GM13977 (cell line): ENCODE data around the gene RAB11FIP3.

Experiments
- DNase-seq: peaks from one replicate; pipeline ENCODE4 v3.0.0; 2012; ENCODE audit warnings: low spot score
- in situ Hi-C: fragments of 300-500 bp; cut with MboI; formaldehyde crosslinking; loops from one replicate; pipeline ENCODE4 v1.12.0; 2022; ENCODE audit warnings: low sequenced_read_pairs, low pct_unique_long_range_greater_than_20kb, mixed read lengths, inconsistent platforms; ENCODE audit not compliant: unreplicated experiment
- TF ChIP-seq, protein P1 (sequence below): IDR thresholded peaks from 2 replicates; pipeline ENCODE4 v1.5.1; 2012; ENCODE audit warnings: mild to moderate bottlenecking, control low read depth; ENCODE audit not compliant: insufficient read depth; ENCODE audit errors: extremely low read depth, missing control alignments

The RAB11FIP3 gene

DNA sequence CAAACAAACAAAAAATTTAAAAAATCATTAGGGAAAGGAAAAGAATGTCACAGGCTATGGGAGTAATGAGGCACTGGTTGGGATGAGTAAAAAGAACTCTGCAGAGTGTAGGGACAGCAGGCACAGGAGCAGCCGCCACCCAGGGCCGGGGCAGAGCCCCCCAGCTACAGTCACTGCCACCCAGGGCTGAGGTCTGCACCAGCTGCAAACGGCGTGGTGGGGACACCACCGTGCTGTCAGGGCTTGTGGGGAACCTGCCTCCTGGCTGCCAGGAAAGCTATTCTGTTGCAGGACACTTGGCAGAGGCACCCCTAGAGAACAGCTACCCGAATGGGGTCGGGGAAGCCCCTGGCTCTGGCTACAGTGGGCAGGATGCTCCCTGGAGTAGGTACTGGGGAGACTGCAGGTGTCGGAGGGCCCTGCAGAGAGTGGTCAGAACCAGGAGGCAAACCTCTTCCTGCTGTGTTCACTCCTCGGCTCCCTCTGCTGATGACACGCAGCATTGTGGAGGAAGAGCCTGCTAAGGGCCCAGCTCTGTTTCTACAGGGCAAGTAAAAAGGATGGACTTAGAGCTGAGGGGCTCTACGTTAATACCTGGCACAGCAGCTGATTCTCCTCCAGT, 69.8 kb downstream of the RAB11FIP3 start:
- TF ChIP-seq, protein P1, sequence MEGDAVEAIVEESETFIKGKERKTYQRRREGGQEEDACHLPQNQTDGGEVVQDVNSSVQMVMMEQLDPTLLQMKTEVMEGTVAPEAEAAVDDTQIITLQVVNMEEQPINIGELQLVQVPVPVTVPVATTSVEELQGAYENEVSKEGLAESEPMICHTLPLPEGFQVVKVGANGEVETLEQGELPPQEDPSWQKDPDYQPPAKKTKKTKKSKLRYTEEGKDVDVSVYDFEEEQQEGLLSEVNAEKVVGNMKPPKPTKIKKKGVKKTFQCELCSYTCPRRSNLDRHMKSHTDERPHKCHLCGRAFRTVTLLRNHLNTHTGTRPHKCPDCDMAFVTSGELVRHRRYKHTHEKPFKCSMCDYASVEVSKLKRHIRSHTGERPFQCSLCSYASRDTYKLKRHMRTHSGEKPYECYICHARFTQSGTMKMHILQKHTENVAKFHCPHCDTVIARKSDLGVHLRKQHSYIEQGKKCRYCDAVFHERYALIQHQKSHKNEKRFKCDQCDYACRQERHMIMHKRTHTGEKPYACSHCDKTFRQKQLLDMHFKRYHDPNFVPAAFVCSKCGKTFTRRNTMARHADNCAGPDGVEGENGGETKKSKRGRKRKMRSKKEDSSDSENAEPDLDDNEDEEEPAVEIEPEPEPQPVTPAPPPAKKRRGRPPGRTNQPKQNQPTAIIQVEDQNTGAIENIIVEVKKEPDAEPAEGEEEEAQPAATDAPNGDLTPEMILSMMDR, result peak; percentile 43
- in situ Hi-C loops, result no loop called here
- DNase-seq, result peak; percentile 65

DNA sequence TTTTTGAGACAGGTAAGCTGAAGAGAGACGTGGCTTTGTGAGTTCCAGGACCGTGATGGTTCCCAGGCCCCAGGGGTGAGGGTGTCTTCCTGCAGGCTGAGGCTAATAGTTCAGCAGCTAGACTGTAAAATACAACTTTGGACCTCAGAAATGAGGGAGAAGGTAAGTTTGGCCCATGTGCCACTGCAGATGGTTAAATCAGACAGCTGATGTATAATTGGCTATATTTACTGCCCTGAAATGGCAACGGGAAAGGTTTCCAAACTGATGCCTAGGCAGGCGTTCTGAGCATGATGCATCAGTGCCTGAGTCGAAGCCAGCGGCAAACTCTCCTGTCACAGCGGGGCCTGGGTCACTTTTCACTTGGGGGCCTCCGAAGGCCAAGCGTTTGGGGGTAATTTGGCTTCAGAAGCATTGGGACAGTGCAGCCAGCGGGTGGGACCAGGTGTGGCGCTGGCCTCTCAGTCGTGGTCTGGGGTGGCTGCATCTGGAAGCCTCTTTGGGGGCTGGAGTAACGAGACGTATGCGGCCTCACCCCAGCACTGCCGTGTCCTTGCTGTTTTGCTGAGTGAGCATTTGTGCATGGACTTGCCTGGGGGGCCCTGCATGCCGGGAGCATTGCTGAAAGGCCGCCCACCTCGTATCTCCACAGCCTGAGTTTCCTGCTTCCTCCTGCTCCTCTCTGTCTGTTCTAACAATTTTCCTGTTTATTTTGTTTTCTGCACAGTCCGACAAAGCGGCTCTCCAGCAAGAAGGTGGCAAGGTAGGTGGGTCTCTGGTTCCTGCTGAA, 70.8 kb downstream of the RAB11FIP3 start:
- TF ChIP-seq, protein P1, result no peak
- in situ Hi-C loops, result no loop called here
- no peak for DNase-seq

DNA sequence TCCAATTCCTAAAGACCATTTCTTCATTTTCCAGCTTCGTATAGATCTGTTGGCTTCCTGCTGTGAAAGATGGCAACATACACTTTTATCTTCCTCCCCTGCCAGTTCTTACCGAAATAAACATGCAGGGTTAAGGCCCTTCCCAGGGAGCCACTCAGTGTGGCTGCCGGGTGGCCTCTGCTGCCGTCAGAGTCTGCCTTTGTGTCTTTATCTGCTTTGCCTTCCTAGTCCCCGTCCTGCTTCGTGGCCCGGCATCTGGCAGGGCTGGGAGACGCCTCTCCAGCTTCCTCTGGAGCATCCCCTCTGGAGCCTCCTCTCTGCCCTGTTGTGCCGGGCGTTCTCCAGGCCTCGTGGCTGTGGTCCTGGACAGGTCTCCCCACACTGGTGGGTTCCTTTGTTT, 71.8 kb downstream of the RAB11FIP3 start:
- TF ChIP-seq, protein P1, result no peak
- in situ Hi-C loops, result no loop called here
- DNase-seq, result no peak

DNA sequence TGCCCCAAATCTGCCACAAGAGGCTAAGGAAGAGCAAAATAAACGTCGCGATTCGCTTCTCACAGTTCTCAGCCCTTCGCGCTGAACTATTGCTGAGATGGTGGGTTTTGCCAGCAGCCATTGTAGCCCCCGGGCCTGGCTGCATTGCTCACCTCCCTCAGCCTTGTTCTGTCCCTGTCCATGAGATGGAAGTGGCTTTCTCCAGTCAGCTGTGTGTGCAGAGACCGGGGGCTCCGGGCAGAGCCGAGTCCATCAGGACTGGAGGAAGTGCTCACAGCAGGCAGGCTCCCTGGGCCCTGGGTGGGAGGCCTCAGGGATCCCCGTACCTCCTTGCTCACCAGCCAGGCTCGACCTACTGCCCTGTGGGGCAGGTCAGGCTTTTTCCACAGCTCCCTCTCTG, 74.5 kb downstream of the RAB11FIP3 start:
- DNase-seq, result no peak
- in situ Hi-C loops, result no loop called here
- TF ChIP-seq, protein P1, result no peak

DNA sequence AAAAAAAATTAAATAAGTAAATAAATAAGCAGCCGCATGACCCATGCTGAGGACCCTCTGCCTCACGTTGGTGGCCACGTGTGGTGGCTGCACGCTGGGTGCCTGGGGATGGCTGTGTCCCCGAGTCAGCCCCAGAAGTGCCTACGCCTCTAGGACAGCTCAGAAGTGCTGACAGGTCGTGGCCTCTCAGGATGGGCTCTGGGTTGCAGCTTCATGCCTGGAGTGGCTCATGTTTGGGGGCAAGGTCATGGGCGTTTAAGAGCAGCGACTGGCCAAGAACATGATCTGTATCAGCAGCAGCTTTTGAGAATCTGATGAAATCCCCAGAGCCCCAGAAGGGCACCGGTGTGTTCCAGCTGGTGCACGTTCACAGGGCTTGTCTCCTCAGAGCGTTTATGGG, 75.3 kb downstream of the RAB11FIP3 start:
- in situ Hi-C loops, result no loop called here
- no peak for DNase-seq
- TF ChIP-seq, protein P1, result no peak

DNA sequence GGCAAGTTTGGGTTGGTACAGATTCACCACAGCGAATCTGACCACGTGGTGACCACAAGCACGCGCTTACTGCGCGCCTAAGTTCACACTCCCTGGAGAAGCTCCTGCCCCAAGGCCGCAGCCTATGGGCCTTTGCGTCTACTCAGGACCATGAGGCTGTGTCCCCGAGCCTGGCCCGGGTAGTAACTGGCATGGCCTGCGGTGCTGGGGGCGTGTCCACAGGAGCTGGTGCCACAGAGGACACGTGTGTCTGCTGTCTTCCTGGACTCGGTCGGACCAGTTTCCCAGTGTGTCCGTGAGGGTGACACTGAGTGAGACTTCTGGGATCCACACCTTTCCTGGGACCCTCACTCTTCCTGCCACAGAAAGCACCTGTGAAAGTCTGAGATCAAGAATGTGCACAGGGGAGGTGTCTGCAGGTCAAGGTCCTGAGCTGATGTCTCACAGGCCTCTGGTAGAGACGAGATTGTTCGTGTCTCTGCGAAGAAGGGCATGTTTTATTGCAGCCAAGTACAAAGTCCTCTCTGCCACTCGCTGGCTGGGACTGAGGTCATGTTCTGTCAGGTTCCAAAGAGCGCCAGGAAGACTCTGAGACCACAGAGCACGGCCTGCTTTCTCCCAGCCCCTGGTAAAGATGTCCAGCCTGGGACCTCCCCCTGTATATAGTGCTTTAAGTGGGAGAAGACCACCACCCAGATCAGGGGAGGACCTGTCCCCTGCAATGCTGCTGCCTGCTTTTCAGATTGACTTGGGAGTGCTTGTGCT, 76.9 kb downstream of the RAB11FIP3 start:
- TF ChIP-seq, protein P1, result no peak
- no peak for DNase-seq
- in situ Hi-C loops, result no loop called here
